Measurements from ENCODE around the gene RRP15.

RRP15 gene

GRCh38 chr1:218254296-218254946 is 30.7 kb upstream of the RRP15 start:
- DNase-seq = no peak
- Mint-ChIP-seq H3K27ac (no peak overlapping the region), H3K9me3 (peaks cover 7% of the 10 kb centered on the region), H3K27me3 (ENCODE audit: low read depth, poor library complexity) (peaks cover 42% of the 10 kb centered on the region), H3K36me3 (ENCODE audit: low read depth) (no peaks in the 10 kb centered on the region), H3K4me1 (peaks cover 5% of the 10 kb centered on the region), H3K4me3 (no peak overlapping the region)
- TF ChIP-seq, protein P1, sequence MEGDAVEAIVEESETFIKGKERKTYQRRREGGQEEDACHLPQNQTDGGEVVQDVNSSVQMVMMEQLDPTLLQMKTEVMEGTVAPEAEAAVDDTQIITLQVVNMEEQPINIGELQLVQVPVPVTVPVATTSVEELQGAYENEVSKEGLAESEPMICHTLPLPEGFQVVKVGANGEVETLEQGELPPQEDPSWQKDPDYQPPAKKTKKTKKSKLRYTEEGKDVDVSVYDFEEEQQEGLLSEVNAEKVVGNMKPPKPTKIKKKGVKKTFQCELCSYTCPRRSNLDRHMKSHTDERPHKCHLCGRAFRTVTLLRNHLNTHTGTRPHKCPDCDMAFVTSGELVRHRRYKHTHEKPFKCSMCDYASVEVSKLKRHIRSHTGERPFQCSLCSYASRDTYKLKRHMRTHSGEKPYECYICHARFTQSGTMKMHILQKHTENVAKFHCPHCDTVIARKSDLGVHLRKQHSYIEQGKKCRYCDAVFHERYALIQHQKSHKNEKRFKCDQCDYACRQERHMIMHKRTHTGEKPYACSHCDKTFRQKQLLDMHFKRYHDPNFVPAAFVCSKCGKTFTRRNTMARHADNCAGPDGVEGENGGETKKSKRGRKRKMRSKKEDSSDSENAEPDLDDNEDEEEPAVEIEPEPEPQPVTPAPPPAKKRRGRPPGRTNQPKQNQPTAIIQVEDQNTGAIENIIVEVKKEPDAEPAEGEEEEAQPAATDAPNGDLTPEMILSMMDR (IDR thresholded peaks at IDR 0.05) = no peak

DNA sequence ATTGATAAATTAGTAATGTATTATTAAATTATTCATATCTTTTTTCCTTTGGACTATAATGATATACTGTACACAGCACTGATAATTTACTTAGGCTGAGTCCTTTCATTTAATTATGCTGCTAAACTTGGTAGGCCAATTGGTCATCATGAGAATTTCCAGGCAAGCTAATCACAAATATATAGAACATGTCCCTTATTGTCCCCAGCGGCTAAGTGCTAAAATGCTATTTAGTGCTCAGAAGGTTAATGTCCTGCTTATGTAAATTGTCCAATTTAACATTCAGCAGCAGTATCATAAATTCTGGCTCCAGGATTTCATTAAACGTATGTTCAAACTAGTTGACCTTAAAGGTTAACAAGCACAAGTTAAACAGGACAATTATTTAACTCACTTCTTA is 30.0 kb upstream of the RRP15 start:
- Mint-ChIP-seq H3K27me3 (ENCODE audit: low read depth, poor library complexity) (peaks cover 44% of the 10 kb centered on the region), H3K27ac (no peak overlapping the region), H3K4me3 (no peak overlapping the region), H3K9me3 (peaks cover 14% of the 10 kb centered on the region), H3K4me1 (peaks cover 5% of the 10 kb centered on the region), H3K36me3 (ENCODE audit: low read depth) (no peaks in the 10 kb centered on the region)
- no peak for DNase-seq
- TF ChIP-seq, protein P1 (IDR thresholded peaks at IDR 0.05) = no peak

DNA sequence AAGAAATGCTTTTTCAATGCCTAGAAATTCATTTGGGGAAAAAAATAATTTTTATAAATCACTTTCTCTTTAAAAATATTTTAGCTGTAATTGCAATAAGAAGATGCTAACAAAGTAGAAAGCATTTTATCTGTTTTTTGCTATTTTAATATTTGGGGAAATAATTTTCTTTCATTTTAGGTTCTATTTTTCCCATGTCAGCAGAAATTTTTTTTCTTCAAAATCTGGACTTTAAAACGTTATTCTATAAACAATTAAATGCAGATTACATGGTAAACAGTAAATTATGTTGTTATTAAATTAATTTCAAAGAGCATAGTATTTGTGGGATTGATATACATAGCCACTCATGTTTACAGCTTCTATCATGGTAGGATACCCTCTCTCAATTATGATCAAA is 27.7 kb upstream of the RRP15 start:
- H3K27ac Mint-ChIP-seq = no peak overlapping the region
- H3K9me3 Mint-ChIP-seq = peaks cover 17% of the 10 kb centered on the region

GRCh38 chr1:218257971-218258370 is 27.1 kb upstream of the RRP15 start:
- DNase-seq = no peak
- H3K4me1 Mint-ChIP-seq = peaks cover 5% of the 10 kb centered on the region
- TF ChIP-seq, protein P1 (IDR thresholded peaks at IDR 0.05) = no peak
- H3K36me3 Mint-ChIP-seq (ENCODE audit: low read depth) = no peaks in the 10 kb centered on the region
- peaks cover 49% of the 10 kb centered on the region for H3K27me3 Mint-ChIP-seq (ENCODE audit: low read depth, poor library complexity)
- no peak overlapping the region for H3K27ac Mint-ChIP-seq
- H3K9me3 Mint-ChIP-seq = peaks cover 17% of the 10 kb centered on the region
- H3K4me3 Mint-ChIP-seq = no peak overlapping the region

More for the DNA sequence above, 27.7 kb upstream of the RRP15 start:
- peaks cover 49% of the 10 kb centered on the region for H3K27me3 Mint-ChIP-seq (ENCODE audit: low read depth, poor library complexity)
- TF ChIP-seq, protein P1 (IDR thresholded peaks at IDR 0.05) = no peak
- DNase-seq = no peak
- H3K36me3 Mint-ChIP-seq (ENCODE audit: low read depth) = no peaks in the 10 kb centered on the region
- H3K4me1 Mint-ChIP-seq = peaks cover 5% of the 10 kb centered on the region
- H3K4me3 Mint-ChIP-seq = no peak overlapping the region

DNA sequence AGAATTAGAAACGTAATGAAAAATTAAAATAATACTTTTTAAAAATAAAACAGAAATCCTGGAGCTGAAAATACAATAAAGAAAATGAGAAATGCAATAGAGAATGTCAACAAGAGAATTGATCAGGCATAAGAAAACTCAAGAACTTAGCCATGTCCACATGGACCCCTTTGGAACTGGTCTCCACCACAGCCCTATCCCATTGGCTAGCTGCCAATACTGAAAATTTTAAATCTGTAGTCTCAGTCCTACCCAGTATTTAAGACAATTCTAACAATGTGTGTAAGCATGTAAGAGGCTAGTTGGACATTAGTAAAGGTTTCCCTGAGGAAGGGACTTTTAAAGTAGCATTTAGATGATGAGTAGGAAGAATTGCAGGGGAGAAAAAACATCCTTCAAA is 25.8 kb upstream of the RRP15 start:
- Mint-ChIP-seq H3K4me1 (no peaks in the 10 kb centered on the region), H3K27me3 (ENCODE audit: low read depth, poor library complexity) (peaks cover 44% of the 10 kb centered on the region), H3K36me3 (ENCODE audit: low read depth) (no peaks in the 10 kb centered on the region), H3K27ac (no peak overlapping the region), H3K4me3 (no peak overlapping the region), H3K9me3 (peaks cover 17% of the 10 kb centered on the region)
- DNase-seq = no peak
- TF ChIP-seq, protein P1 (IDR thresholded peaks at IDR 0.05) = no peak

DNA sequence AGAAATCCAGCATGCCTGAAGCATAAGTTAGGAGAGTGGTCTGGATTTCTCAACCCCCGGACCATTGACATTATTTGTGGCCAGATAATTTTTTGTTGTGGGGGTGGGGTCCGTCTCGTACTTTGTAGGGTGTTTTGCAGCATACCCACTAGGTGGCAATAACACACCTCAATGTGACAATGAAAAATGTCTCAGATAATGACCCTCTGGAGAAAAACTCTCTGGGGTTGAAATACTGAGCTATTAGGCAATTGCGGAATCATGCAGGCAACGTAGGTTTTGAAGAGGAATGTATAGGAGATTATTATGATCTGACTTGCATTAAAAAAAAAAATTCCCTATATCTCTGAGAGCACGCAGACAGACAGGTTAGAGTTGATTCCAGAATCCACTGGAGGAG is 25.3 kb upstream of the RRP15 start:
- TF ChIP-seq, protein P1 (IDR thresholded peaks at IDR 0.05) = peak; percentile 22
- DNase-seq = peak; percentile 4
- H3K4me3 Mint-ChIP-seq = no peak overlapping the region
- H3K4me1 Mint-ChIP-seq = no peaks in the 10 kb centered on the region
- peaks cover 17% of the 10 kb centered on the region for H3K9me3 Mint-ChIP-seq
- no peaks in the 10 kb centered on the region for H3K36me3 Mint-ChIP-seq (ENCODE audit: low read depth)
- H3K27ac Mint-ChIP-seq = no peak overlapping the region
- H3K27me3 Mint-ChIP-seq (ENCODE audit: low read depth, poor library complexity) = peaks cover 44% of the 10 kb centered on the region

All from nephron progenitor cell (in vitro differentiated cells).